ENCODE results near the gene SLC6A11.

SLC6A11 gene

GRCh38 chr3:10890665-10891064 is 74.6 kb downstream of the SLC6A11 start:
- DNase-seq, result no peak

GRCh38 chr3:10892622-10893021 is 76.6 kb downstream of the SLC6A11 start:
- no peak for DNase-seq

- DNase-seq, result no peak
Measured at GRCh38 chr3:10901296-10901945, 85.4 kb downstream of the SLC6A11 start.

GRCh38 chr3:10907262-10907661 is 91.2 kb downstream of the SLC6A11 start:
- no peak for DNase-seq

GRCh38 chr3:10910367-10910766 is 94.3 kb downstream of the SLC6A11 start:
- DNase-seq, result no peak

GRCh38 chr3:10911350-10912002 is 95.4 kb downstream of the SLC6A11 start:
- DNase-seq, result no peak

- DNase-seq, result no peak
Measured at GRCh38 chr3:10912786-10913185, 96.8 kb downstream of the SLC6A11 start.

- no peak for DNase-seq
Measured at GRCh38 chr3:10915376-10915775, 99.3 kb downstream of the SLC6A11 start.

- DNase-seq, result no peak
Measured at GRCh38 chr3:10917176-10917575, 101.1 kb downstream of the SLC6A11 start.

GRCh38 chr3:10918011-10918410 is 102.0 kb downstream of the SLC6A11 start:
- DNase-seq, result no peak

GRCh38 chr3:10919636-10920035 is 103.6 kb downstream of the SLC6A11 start:
- DNase-seq, result no peak

- DNase-seq, result no peak
Measured at GRCh38 chr3:10925436-10926255, 109.6 kb downstream of the SLC6A11 start.

- peak in 1 of 2 experiments; percentile 16 for DNase-seq
Measured at GRCh38 chr3:10926256-10926810, 110.3 kb downstream of the SLC6A11 start.

- peak in 1 of 2 experiments; percentile 41 for DNase-seq
Measured at GRCh38 chr3:10926811-10927521, 110.9 kb downstream of the SLC6A11 start.

- peak in 1 of 2 experiments; percentile 32 for DNase-seq
Measured at GRCh38 chr3:10927551-10927950, 111.5 kb downstream of the SLC6A11 start.

GRCh38 chr3:10928407-10928960 is 112.5 kb downstream of the SLC6A11 start:
- peak in 1 of 2 experiments; percentile 35 for DNase-seq

GRCh38 chr3:10928961-10929471 is 113.0 kb downstream of the SLC6A11 start:
- DNase-seq, result no peak

GRCh38 chr3:10929978-10930665 is 114.1 kb downstream of the SLC6A11 start:
- no peak for DNase-seq

GRCh38 chr3:10930666-10931040 is 114.6 kb downstream of the SLC6A11 start:
- DNase-seq, result no peak

- DNase-seq, result no peak
Measured at GRCh38 chr3:10932596-10932995, 116.6 kb downstream of the SLC6A11 start.

GRCh38 chr3:10933021-10933420 is 117.0 kb downstream of the SLC6A11 start:
- DNase-seq, result no peak

GRCh38 chr3:10933470-10933804 is 117.4 kb downstream of the SLC6A11 start:
- DNase-seq, result no peak
